ENCODE data around the gene B3GNT2. TPM values are rescaled to one million over a fixed set of nuclear protein-coding genes. Genes with fewer than 3 reads are reported as not detected.

The B3GNT2 gene
- total and polyA plus RNA-seq, 9 of the 15 experiments (the other 6 are each of a cell fraction or from before 2014, with no cell fraction given), result 6.0 to 38.9 (median 25.0) TPM

DNA sequence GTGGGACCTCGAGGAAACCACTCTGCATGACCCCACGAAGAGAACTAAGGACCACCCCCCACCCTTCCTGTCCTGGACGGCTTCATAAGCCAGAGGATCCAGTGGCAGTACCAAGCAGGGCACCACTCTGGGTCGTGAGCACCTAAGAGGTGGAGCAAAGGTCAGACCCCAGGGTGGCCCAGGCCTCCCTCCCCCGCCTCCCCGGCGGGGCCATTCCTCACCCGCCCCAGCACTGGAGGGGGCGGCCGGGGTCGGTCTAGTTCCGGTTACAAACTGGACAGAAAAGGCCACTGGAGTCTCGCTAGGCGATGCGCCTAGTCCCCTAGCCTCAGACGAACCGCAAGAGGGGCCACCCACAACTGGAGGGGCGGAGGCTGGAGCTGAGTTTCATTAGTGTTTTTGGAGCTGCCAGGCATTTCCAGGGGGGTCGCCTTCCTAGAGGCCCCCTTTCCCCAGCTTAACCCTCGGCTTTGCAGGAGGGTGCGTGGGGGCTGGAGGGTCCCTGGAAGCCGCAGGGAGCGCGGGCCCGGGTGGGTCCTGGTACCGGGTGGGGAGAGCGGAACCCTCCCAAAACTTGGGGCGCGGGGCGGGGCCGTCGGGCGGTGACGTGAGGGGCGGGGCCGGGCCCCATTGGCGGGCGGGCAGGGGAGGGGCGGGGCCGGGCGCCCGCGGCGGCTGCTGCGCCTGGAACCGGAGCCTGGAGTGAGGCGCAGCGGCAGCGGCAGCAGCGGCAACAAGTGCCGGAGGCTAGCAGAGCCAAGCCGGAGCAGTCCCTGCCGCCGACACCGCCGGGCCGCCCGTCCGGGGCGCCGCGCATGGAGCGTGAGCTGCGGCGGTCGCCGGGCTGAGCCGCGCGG, at the start of gene B3GNT2 (continued):
- TF ChIP-seq CHD7 (IDR thresholded peaks at IDR 0.05; ENCODE audit: low read depth, low read length) (no peak), HDAC6 (IDR thresholded peaks at IDR 0.05; ENCODE audit: low read depth, low read length) (no peak), FOXJ2 (tag; IDR thresholded peaks at IDR 0.05) (no peak), SP1 (CRISPR knock-in tag; IDR thresholded peaks at IDR 0.05) (peak; percentile 43), HDAC8 (tag; IDR thresholded peaks at IDR 0.05) (no peak), ZNF174 (CRISPR knock-in tag; IDR thresholded peaks at IDR 0.05) (no peak), ARID1B (IDR thresholded peaks at IDR 0.05) (0 out of 2 replicates have a peak, but pooled peaks have one; percentile 10), FOXP1 (CRISPR knock-in tag; IDR thresholded peaks at IDR 0.05) (peak; percentile 55; the same call in 1 of the 2 replicates), MIER1 (IDR thresholded peaks at IDR 0.05; ENCODE audit: low read depth) (peak; percentile 38; the same call in 1 of the 2 replicates), MYNN (IDR thresholded peaks at IDR 0.05) (no peak), MYNN (CRISPR knock-in tag; IDR thresholded peaks at IDR 0.05) (no peak), ZNF12 (CRISPR knock-in tag; IDR thresholded peaks at IDR 0.05) (no peak), USF1 (CRISPR knock-in tag; IDR thresholded peaks at IDR 0.05) (no peak), KDM2B (CRISPR knock-in tag; IDR thresholded peaks at IDR 0.05) (peak; percentile 43; the same call in 1 of the 2 replicates), HMGN3 (IDR thresholded peaks at IDR 0.05; ENCODE audit: borderline replicate concordance, extremely low read depth, insufficient read length, low read depth, low read length) (no peak), TSC22D4 (tag; IDR thresholded peaks at IDR 0.05) (no peak)

Data from K562 (cell line).